ENCODE data around the gene SPATA22. TPM values are rescaled to one million over a fixed set of nuclear protein-coding genes. Genes with fewer than 3 reads are reported as not detected.
"Not testable (repeated sequence)": the region's sequence is repeated elsewhere in the genome, so short reads cannot be mapped to it uniquely, and the experiment has no call there.

Gene SPATA22
- total RNA-seq, 4 donors from 2014 or later, result 1.6 TPM; not detected in 3

GRCh38 chr17:3400055-3400454 is 71.6 kb downstream of the SPATA22 start:
- 45 to 51% methylated on average over 6 of the region's 6 CpGs for WGBS, 2 donors
- intact Hi-C loops (cut with DNase I; ENCODE audit: low total_unique reads), result no loop called here

GRCh38 chr17:3398310-3398709 is 73.3 kb downstream of the SPATA22 start, which contains the start of gene OR1E1:
Gene OR1E1 (minus strand): TSS chr17:3398410. CDS start chr17:3398410, 0 bp downstream.
- intact Hi-C loops (cut with DNase I; ENCODE audit: low total_unique reads), result no loop called here
- TF ChIP-seq POLR2A (IDR thresholded peaks at IDR 0.05) (no peak), CTCF (IDR thresholded peaks at IDR 0.05) (no peak)
- 89 to 91% methylated on average over 1 of the region's 1 CpG for WGBS, 2 donors
- no peak for DNase-seq (ENCODE audit: low spot score in 2 of 2)
- H3K4me3 ChIP-seq (ENCODE audit: low read depth, poor library complexity, severe bottlenecking), result no peak within 1 kb of the TSS

More at GRCh38 chr17:3400055-3400454, 71.6 kb downstream of the SPATA22 start:
- TF ChIP-seq CTCF (IDR thresholded peaks at IDR 0.05), result no peak
- no peak for TF ChIP-seq POLR2A (IDR thresholded peaks at IDR 0.05)
- no peak overlapping the region for H3K4me3 ChIP-seq (ENCODE audit: low read depth, poor library complexity, severe bottlenecking)
- DNase-seq (ENCODE audit: low spot score in 2 of 2), result no peak

GRCh38 chr17:3397801-3398200 is 73.8 kb downstream of the SPATA22 start:
- DNase-seq (ENCODE audit: low spot score in 2 of 2); H3K4me3 ChIP-seq (ENCODE audit: low read depth, poor library complexity, severe bottlenecking); intact Hi-C loops (cut with DNase I; ENCODE audit: low total_unique reads): not testable (repeated sequence)
- WGBS, 2 donors, result 47 to 49% methylated on average over 7 of the region's 7 CpGs

Other genes with a start within 250 kb of the SPATA22 start
- gene OR3A1, start 173.5 kb downstream of the SPATA22 start, total RNA-seq, result not detected
- gene OR3A2, start 85.5 kb downstream of the SPATA22 start, total RNA-seq, result 1 to 10 TPM in 1 of 4 donors, not detected in 3; 1.0 TPM
- gene OR1E1, start 73.4 kb downstream of the SPATA22 start, total RNA-seq, result not detected
- gene OR3A3, start 60.4 kb downstream of the SPATA22 start, total RNA-seq, result not detected
- gene OR1E2, start 38.0 kb downstream of the SPATA22 start, total RNA-seq, result not detected
- gene ASPA, start 4.2 kb upstream of the SPATA22 start, total RNA-seq, result 1 to 10 TPM in 3 of 4 donors, under 1 TPM in 1; 0.69 to 3.2 (median 1.4) TPM
- gene TRPV3, start 86.0 kb upstream of the SPATA22 start, total RNA-seq, result 10 to 100 TPM; 21.8 to 33.2 (median 25.1) TPM
- gene TRPV1, start 137.6 kb upstream of the SPATA22 start, total RNA-seq, result 1 to 10 TPM; 4.3 to 7.9 (median 5.2) TPM
- gene SHPK, start 164.4 kb upstream of the SPATA22 start, total RNA-seq, result 10 to 100 TPM; 18.2 to 30.3 (median 23.1) TPM
- 10 to 100 TPM; 23.7 to 40.0 (median 29.6) TPM for gene CTNS, start 164.9 kb upstream of the SPATA22 start, total RNA-seq
- 100 to 1,000 TPM in 3 of 4 donors, 10 to 100 TPM in 1; 90.5 to 181 (median 153) TPM for gene TAX1BP3, start 196.8 kb upstream of the SPATA22 start, total RNA-seq
- 10 to 100 TPM in 2 of 4 donors, 1 to 10 TPM in 2; 5.6 to 19.3 (median 10.6) TPM for gene EMC6, start 197.0 kb upstream of the SPATA22 start, total RNA-seq
- gene P2RX5, start 224.3 kb upstream of the SPATA22 start, total RNA-seq, result under 1 TPM in 1 of 4 donors, not detected in 3; 0.89 TPM

Data from lower leg skin (tissue), 4 donors.